ENCODE data around the gene SMIM26. TPM values are rescaled to one million over a fixed set of nuclear protein-coding genes. Genes with fewer than 3 reads are reported as not detected.
A peak's percentile ranks its signal among the peaks of the same experiment; 100 is the strongest.

Gene SMIM26
- total and polyA plus RNA-seq, 9 of the 15 experiments (the other 6 are each of a cell fraction or from before 2014, with no cell fraction given) = 46.9 to 186 (median 86.5) TPM

DNA sequence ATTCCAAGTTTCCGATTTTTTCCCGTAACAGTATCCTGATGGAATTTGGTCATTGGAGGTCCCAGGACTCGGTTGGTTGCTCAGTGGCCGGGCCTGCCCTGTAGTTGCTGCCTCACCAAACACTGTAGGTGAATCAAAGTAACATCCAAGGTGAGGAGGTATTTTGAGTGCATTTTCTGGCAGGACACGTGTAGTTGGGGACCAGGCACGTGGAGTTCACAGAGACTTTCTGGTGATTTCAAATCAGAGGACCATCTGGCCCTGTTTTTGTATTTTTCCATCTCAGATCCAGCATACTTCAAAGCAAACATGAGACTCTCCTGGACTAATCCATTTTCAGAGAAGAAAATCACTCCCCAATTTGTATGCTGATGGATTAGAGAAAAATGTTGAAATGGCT is 10.7 kb downstream of the SMIM26 start (continued):
- TF ChIP-seq ESRRB (CRISPR knock-in tag; IDR thresholded peaks at IDR 0.05; ENCODE audit: borderline replicate concordance) = no peak
- no peak for TF ChIP-seq POLR3G (IDR thresholded peaks at IDR 0.05; ENCODE audit: extremely low read depth, insufficient read length, insufficient replicate concordance)
- no peak for TF ChIP-seq ZNF212 (CRISPR knock-in tag; IDR thresholded peaks at IDR 0.05)
- TF ChIP-seq POLR2A (conservative IDR thresholded peaks at IDR 0.05) = no peak
- TF ChIP-seq, protein P1, sequence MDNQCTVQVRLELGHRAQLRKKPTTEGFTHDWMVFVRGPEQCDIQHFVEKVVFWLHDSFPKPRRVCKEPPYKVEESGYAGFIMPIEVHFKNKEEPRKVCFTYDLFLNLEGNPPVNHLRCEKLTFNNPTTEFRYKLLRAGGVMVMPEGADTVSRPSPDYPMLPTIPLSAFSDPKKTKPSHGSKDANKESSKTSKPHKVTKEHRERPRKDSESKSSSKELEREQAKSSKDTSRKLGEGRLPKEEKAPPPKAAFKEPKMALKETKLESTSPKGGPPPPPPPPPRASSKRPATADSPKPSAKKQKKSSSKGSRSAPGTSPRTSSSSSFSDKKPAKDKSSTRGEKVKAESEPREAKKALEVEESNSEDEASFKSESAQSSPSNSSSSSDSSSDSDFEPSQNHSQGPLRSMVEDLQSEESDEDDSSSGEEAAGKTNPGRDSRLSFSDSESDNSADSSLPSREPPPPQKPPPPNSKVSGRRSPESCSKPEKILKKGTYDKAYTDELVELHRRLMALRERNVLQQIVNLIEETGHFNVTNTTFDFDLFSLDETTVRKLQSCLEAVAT (IDR thresholded peaks at IDR 0.05) = no peak
- TF ChIP-seq RBM25 (IDR thresholded peaks at IDR 0.05; ENCODE audit: low read depth, low read length, severe bottlenecking) = no peak
- no peak for TF ChIP-seq CBX2 (IDR thresholded peaks at IDR 0.05; ENCODE audit: insufficient read depth, low read length, poor library complexity, severe bottlenecking)
- TF ChIP-seq CBX3 (IDR thresholded peaks at IDR 0.05; ENCODE audit: borderline replicate concordance in 1 of 2, low read length in 2 of 2) = no peak

DNA sequence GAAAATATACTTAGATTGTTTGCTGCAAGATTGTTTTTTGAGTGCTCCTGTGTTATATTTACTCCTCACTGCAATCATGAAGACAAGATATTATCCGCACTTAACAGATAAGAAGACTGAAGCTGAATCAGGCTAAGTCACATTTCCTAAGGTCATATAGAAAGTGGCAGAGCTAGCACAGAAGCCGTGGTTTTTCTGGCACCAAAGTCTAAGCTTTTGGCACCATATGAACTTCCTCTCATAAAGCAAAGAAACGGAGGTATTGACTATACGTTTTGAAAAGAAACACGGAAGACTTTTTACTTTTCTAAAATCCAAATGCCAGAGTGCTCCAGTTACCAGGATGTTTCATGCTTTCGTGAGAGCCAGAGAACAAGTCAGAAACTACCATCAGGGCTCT is 11.3 kb downstream of the SMIM26 start:
- no peaks in the 10 kb centered on the region for H3K27me3 ChIP-seq (ENCODE audit: control insufficient read depth in 2 of 2, insufficient read depth in 2 of 2, low read length in 2 of 2)
- intact Hi-C loops (cut with micrococcal nuclease) = no loop called here
- no peaks in the 10 kb centered on the region for H4K20me1 ChIP-seq (replicated peaks; ENCODE audit: control insufficient read depth, insufficient read depth, low read length)
- H3K4me2 ChIP-seq (ENCODE audit: insufficient read depth, low read length) = no peak overlapping the region
- H3K79me2 ChIP-seq (ENCODE audit: control insufficient read depth, insufficient read depth, low read length) = no peaks in the 10 kb centered on the region
- no peaks in the 10 kb centered on the region for H3K36me3 ChIP-seq (ENCODE audit: control insufficient read depth, insufficient read depth, low read length)
- no peaks in the 10 kb centered on the region for H3K9me1 ChIP-seq (ENCODE audit: control insufficient read depth, insufficient read depth, low read length)
- 23% methylated on average over 6 of the region's 6 CpGs for WGBS (ENCODE audit: insufficient coverage, low coverage, missing lambda C conversion rate)
- no peak overlapping the region for H3K27ac ChIP-seq (ENCODE audit: extremely low read depth, low read depth, low read length)
- H3K4me3 ChIP-seq = no peak overlapping the region
- POLR2A ChIA-PET = no interaction called here
- CTCF ChIA-PET (ENCODE audit: low intra/inter-chr PET ratio) = no interaction called here
- FAIRE-seq (no peak), DNase-seq (ENCODE audit: extremely low read depth in 1 of 4, low spot score in 3 of 4) (no peak), ATAC-seq (no peak)
- BruUV-seq (replicated peaks) = no TSS peak
- no peaks in the 10 kb centered on the region for H3K9me3 ChIP-seq (replicated peaks; ENCODE audit: control insufficient read depth, insufficient read depth, low read depth, low read length)
- H3K4me1 ChIP-seq (replicated peaks in 1 of 2; ENCODE audit: control insufficient read depth in 2 of 2, insufficient read depth in 2 of 2, low read length in 2 of 2) = peaks cover 0 to 4% of the 10 kb centered on the region in 2 experiments; a peak in 3 of 5 replicates
- no peak overlapping the region for H3K9ac ChIP-seq (ENCODE audit: insufficient read depth in 1 of 2, low read depth in 2 of 2, low read length in 2 of 2)
- in situ Hi-C loops (cut with MboI) = no loop called here
- peak overlapping the region; percentile 39; the same call in 1 of the 2 replicates for H2AFZ ChIP-seq (ENCODE audit: low read depth, low read length)
- TF ChIP-seq EGR1 (conservative IDR thresholded peaks at IDR 0.05) (no peak), BHLHE40 (IDR thresholded peaks at IDR 0.05; ENCODE audit: low read length) (no peak), CEBPB (tag; IDR thresholded peaks at IDR 0.05) (no peak), ZNF217 (CRISPR knock-in tag; IDR thresholded peaks at IDR 0.05) (no peak)
- TF ChIP-seq, protein P2, sequence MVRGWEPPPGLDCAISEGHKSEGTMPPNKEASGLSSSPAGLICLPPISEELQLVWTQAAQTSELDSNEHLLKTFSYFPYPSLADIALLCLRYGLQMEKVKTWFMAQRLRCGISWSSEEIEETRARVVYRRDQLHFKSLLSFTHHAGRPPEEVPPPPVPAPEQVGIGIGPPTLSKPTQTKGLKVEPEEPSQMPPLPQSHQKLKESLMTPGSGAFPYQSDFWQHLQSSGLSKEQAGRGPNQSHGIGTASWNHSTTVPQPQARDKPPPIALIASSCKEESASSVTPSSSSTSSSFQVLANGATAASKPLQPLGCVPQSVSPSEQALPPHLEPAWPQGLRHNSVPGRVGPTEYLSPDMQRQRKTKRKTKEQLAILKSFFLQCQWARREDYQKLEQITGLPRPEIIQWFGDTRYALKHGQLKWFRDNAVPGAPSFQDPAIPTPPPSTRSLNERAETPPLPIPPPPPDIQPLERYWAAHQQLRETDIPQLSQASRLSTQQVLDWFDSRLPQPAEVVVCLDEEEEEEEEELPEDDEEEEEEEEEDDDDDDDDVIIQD (CRISPR knock-in tag; IDR thresholded peaks at IDR 0.05) = no peak
- TF ChIP-seq, protein P3, sequence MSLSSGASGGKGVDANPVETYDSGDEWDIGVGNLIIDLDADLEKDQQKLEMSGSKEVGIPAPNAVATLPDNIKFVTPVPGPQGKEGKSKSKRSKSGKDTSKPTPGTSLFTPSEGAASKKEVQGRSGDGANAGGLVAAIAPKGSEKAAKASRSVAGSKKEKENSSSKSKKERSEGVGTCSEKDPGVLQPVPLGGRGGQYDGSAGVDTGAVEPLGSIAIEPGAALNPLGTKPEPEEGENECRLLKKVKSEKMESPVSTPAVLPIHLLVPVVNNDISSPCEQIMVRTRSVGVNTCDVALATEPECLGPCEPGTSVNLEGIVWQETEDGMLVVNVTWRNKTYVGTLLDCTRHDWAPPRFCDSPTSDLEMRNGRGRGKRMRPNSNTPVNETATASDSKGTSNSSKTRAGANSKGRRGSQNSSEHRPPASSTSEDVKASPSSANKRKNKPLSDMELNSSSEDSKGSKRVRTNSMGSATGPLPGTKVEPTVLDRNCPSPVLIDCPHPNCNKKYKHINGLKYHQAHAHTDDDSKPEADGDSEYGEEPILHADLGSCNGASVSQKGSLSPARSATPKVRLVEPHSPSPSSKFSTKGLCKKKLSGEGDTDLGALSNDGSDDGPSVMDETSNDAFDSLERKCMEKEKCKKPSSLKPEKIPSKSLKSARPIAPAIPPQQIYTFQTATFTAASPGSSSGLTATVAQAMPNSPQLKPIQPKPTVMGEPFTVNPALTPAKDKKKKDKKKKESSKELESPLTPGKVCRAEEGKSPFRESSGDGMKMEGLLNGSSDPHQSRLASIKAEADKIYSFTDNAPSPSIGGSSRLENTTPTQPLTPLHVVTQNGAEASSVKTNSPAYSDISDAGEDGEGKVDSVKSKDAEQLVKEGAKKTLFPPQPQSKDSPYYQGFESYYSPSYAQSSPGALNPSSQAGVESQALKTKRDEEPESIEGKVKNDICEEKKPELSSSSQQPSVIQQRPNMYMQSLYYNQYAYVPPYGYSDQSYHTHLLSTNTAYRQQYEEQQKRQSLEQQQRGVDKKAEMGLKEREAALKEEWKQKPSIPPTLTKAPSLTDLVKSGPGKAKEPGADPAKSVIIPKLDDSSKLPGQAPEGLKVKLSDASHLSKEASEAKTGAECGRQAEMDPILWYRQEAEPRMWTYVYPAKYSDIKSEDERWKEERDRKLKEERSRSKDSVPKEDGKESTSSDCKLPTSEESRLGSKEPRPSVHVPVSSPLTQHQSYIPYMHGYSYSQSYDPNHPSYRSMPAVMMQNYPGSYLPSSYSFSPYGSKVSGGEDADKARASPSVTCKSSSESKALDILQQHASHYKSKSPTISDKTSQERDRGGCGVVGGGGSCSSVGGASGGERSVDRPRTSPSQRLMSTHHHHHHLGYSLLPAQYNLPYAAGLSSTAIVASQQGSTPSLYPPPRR (CRISPR knock-in tag; IDR thresholded peaks at IDR 0.05; ENCODE audit: borderline replicate concordance) = no peak
